ENCODE results near the gene ADCK1. TPM values are rescaled to one million over a fixed set of nuclear protein-coding genes. Genes with fewer than 3 reads are reported as not detected.

Gene ADCK1
- total RNA-seq, 1 experiment from 2014 or later: 19.0 TPM

- no peaks in the 10 kb centered on the region for H3K9me3 ChIP-seq (ENCODE audit: insufficient read depth, low read depth)
- no peaks in the 10 kb centered on the region; the same call in 1 of the 2 replicates for H3F3A ChIP-seq (ENCODE audit: insufficient read depth, low read depth)
- no peaks in the 10 kb centered on the region for H4K20me1 ChIP-seq (ENCODE audit: insufficient read depth)
- H2AFZ ChIP-seq: no peak overlapping the region
- no peak overlapping the region for H3K4me3 ChIP-seq
- POLR2A ChIA-PET (ENCODE audit: unreplicated experiment): no interaction called here
- H3K4me1 ChIP-seq (replicated peaks; ENCODE audit: insufficient read depth): no peaks in the 10 kb centered on the region
- no peak for TF ChIP-seq EZH2 (IDR thresholded peaks at IDR 0.05; ENCODE audit: low read depth)
- TF ChIP-seq CTCF (conservative IDR thresholded peaks at IDR 0.05): no peak
- intact Hi-C loops (cut with micrococcal nuclease; ENCODE audit: unreplicated experiment): no loop called here
- H3K4me2 ChIP-seq: no peak overlapping the region
- H3K9me2 ChIP-seq (ENCODE audit: insufficient read depth): no peaks in the 10 kb centered on the region
- CTCF ChIA-PET: no interaction called here
- no peaks in the 10 kb centered on the region for H3K79me2 ChIP-seq (ENCODE audit: low read depth)
- no peak overlapping the region for H3K27ac ChIP-seq
- no peak for DNase-seq
- H3K36me3 ChIP-seq (ENCODE audit: low read depth): no peaks in the 10 kb centered on the region
- BruUV-seq (replicated peaks): no TSS peak
- H3K27me3 ChIP-seq (ENCODE audit: insufficient read depth, low read depth): no peaks in the 10 kb centered on the region
Measured at GRCh38 chr14:77864085-77864484, 64.2 kb downstream of the ADCK1 start.

GRCh38 chr14:77864580-77864979 lies 64.7 kb downstream of the ADCK1 start:
- intact Hi-C loops (cut with micrococcal nuclease; ENCODE audit: unreplicated experiment): no loop called here
- BruUV-seq (replicated peaks): no TSS peak
- H3K9me3 ChIP-seq (ENCODE audit: insufficient read depth, low read depth): no peaks in the 10 kb centered on the region
- no peak for DNase-seq
- CTCF ChIA-PET: no interaction called here
- no peaks in the 10 kb centered on the region for H3K9me2 ChIP-seq (ENCODE audit: insufficient read depth)
- no peaks in the 10 kb centered on the region for H3K4me1 ChIP-seq (replicated peaks; ENCODE audit: insufficient read depth)
- H2AFZ ChIP-seq: no peak overlapping the region
- TF ChIP-seq CTCF (conservative IDR thresholded peaks at IDR 0.05) (no peak), EZH2 (IDR thresholded peaks at IDR 0.05; ENCODE audit: low read depth) (no peak)
- H4K20me1 ChIP-seq (ENCODE audit: insufficient read depth): no peaks in the 10 kb centered on the region
- no peaks in the 10 kb centered on the region for H3K36me3 ChIP-seq (ENCODE audit: low read depth)
- no peaks in the 10 kb centered on the region for H3K27me3 ChIP-seq (ENCODE audit: insufficient read depth, low read depth)
- POLR2A ChIA-PET (ENCODE audit: unreplicated experiment): no interaction called here
- H3F3A ChIP-seq (ENCODE audit: insufficient read depth, low read depth): no peaks in the 10 kb centered on the region; the same call in 1 of the 2 replicates
- H3K4me2 ChIP-seq: no peak overlapping the region
- no peak overlapping the region for H3K27ac ChIP-seq
- H3K4me3 ChIP-seq: no peak overlapping the region
- no peaks in the 10 kb centered on the region for H3K79me2 ChIP-seq (ENCODE audit: low read depth)

- Histone ChIP-seq H3K9me2 (ENCODE audit: insufficient read depth) (no peaks in the 10 kb centered on the region), H3K4me3 (no peak overlapping the region), H3K27ac (no peak overlapping the region), H3K4me1 (replicated peaks; ENCODE audit: insufficient read depth) (no peaks in the 10 kb centered on the region), H3K9me3 (ENCODE audit: insufficient read depth, low read depth) (no peaks in the 10 kb centered on the region), H3K27me3 (ENCODE audit: insufficient read depth, low read depth) (no peaks in the 10 kb centered on the region), H3K4me2 (no peak overlapping the region), H3K36me3 (ENCODE audit: low read depth) (no peaks in the 10 kb centered on the region), H4K20me1 (ENCODE audit: insufficient read depth) (no peaks in the 10 kb centered on the region), H3F3A (ENCODE audit: insufficient read depth, low read depth) (no peaks in the 10 kb centered on the region; the same call in 1 of the 2 replicates), H3K79me2 (ENCODE audit: low read depth) (no peaks in the 10 kb centered on the region), H2AFZ (no peak overlapping the region)
- ChIA-PET POLR2A (ENCODE audit: unreplicated experiment) (no interaction called here), CTCF (no interaction called here)
- no TSS peak for BruUV-seq (replicated peaks)
- TF ChIP-seq EZH2 (IDR thresholded peaks at IDR 0.05; ENCODE audit: low read depth): no peak
- no peak for TF ChIP-seq CTCF (conservative IDR thresholded peaks at IDR 0.05)
- intact Hi-C loops (cut with micrococcal nuclease; ENCODE audit: unreplicated experiment): no loop called here
- no peak for DNase-seq
Measured at GRCh38 chr14:77865455-77865854, 65.5 kb downstream of the ADCK1 start.

Data from PC-9 (cell line).